Measurements from ENCODE around the gene SCN2A. TPM values are rescaled to one million over a fixed set of nuclear protein-coding genes. Genes with fewer than 3 reads are reported as not detected.
"Not testable (repeated sequence)": the region's sequence is repeated elsewhere in the genome, so short reads cannot be mapped to it uniquely, and the experiment has no call there.

Gene SCN2A
- total RNA-seq, 1 donor from 2014 or later: under 0.01 TPM

GRCh38 chr2:165328272-165328671, 89.1 kb downstream of the SCN2A start:
- H3K36me3 ChIP-seq (ENCODE audit: control insufficient read depth, insufficient read depth, low read length): no peaks in the 10 kb centered on the region
- no peak for TF ChIP-seq CTCF (IDR thresholded peaks at IDR 0.05; ENCODE audit: insufficient read depth, low read length, severe bottlenecking)
- no peaks in the 10 kb centered on the region for H3K27me3 ChIP-seq (ENCODE audit: control insufficient read depth, insufficient read depth, low read length)
- DNase-seq (ENCODE audit: low read depth) (no peak), FAIRE-seq (no peak)
- no peak overlapping the region for H3K4me3 ChIP-seq (ENCODE audit: low read depth, low read length)

GRCh38 chr2:165344276-165344675, 105.1 kb downstream of the SCN2A start:
- not testable (repeated sequence) for FAIRE-seq; H3K4me3 ChIP-seq (ENCODE audit: low read depth, low read length); H3K27me3 ChIP-seq (ENCODE audit: control insufficient read depth, insufficient read depth, low read length); DNase-seq (ENCODE audit: low read depth); H3K36me3 ChIP-seq (ENCODE audit: control insufficient read depth, insufficient read depth, low read length)

- DNase-seq (ENCODE audit: low read depth) (no peak), FAIRE-seq (no peak)
- Histone ChIP-seq H3K27me3 (ENCODE audit: control insufficient read depth, insufficient read depth, low read length) (no peaks in the 10 kb centered on the region), H3K4me3 (ENCODE audit: low read depth, low read length) (no peak overlapping the region), H3K36me3 (ENCODE audit: control insufficient read depth, insufficient read depth, low read length) (no peaks in the 10 kb centered on the region)
- no peak for TF ChIP-seq CTCF (IDR thresholded peaks at IDR 0.05; ENCODE audit: insufficient read depth, low read length, severe bottlenecking)
Measured at GRCh38 chr2:165348441-165348840, 109.2 kb downstream of the SCN2A start.

GRCh38 chr2:165349181-165349580, 110.0 kb downstream of the SCN2A start:
- FAIRE-seq (no peak), DNase-seq (ENCODE audit: low read depth) (no peak)
- Histone ChIP-seq H3K4me3 (ENCODE audit: low read depth, low read length) (no peak overlapping the region), H3K27me3 (ENCODE audit: control insufficient read depth, insufficient read depth, low read length) (no peaks in the 10 kb centered on the region), H3K36me3 (ENCODE audit: control insufficient read depth, insufficient read depth, low read length) (no peaks in the 10 kb centered on the region)
- TF ChIP-seq CTCF (IDR thresholded peaks at IDR 0.05; ENCODE audit: insufficient read depth, low read length, severe bottlenecking): no peak

GRCh38 chr2:165357758-165358157, 118.5 kb downstream of the SCN2A start:
- H3K36me3 ChIP-seq (ENCODE audit: control insufficient read depth, insufficient read depth, low read length): no peaks in the 10 kb centered on the region
- no peak overlapping the region for H3K4me3 ChIP-seq (ENCODE audit: low read depth, low read length)
- no peak for FAIRE-seq
- TF ChIP-seq CTCF (IDR thresholded peaks at IDR 0.05; ENCODE audit: insufficient read depth, low read length, severe bottlenecking): no peak
- peak; percentile 89 for DNase-seq (ENCODE audit: low read depth)
- no peaks in the 10 kb centered on the region for H3K27me3 ChIP-seq (ENCODE audit: control insufficient read depth, insufficient read depth, low read length)

- Histone ChIP-seq H3K27me3 (ENCODE audit: control insufficient read depth, insufficient read depth, low read length) (no peaks in the 10 kb centered on the region), H3K36me3 (ENCODE audit: control insufficient read depth, insufficient read depth, low read length) (no peaks in the 10 kb centered on the region), H3K4me3 (ENCODE audit: low read depth, low read length) (no peak overlapping the region)
- FAIRE-seq: no peak
- no peak for DNase-seq (ENCODE audit: low read depth)
- TF ChIP-seq CTCF (IDR thresholded peaks at IDR 0.05; ENCODE audit: insufficient read depth, low read length, severe bottlenecking): no peak
Measured at GRCh38 chr2:165361514-165361913, 122.3 kb downstream of the SCN2A start.

Data from bronchial epithelial cell (primary cell).